Fibroblast of mammary gland (primary cell): ENCODE measurements around the gene LUC7L.

Experiments used
- DNase-seq: peaks from one replicate; pipeline ENCODE4 v3.0.0-alpha.2; 2010; ENCODE audit warnings: low read depth
- H3K4me3 ChIP-seq: 2 replicates; pipeline ENCODE4 v1.5.1; 2011; ENCODE audit warnings: low read depth, mild to moderate bottlenecking, low read length, moderate library complexity; ENCODE audit not compliant: control insufficient read depth
- CTCF ChIP-seq: conservative IDR thresholded peaks from 2 replicates; pipeline ENCODE4 v1.5.1; 2011; ENCODE audit warnings: low read depth, low read length, inconsistent platforms; ENCODE audit not compliant: control insufficient read depth, insufficient read depth

The LUC7L gene

GRCh38 chr16:200388-200787, 28.9 kb downstream of the LUC7L start:
- peak; percentile 84 for DNase-seq
- no peak overlapping the region for H3K4me3 ChIP-seq
- TF ChIP-seq CTCF, result no peak

GRCh38 chr16:194516-194915, 34.7 kb downstream of the LUC7L start:
- no peak overlapping the region for H3K4me3 ChIP-seq
- DNase-seq, result peak; percentile 65
- TF ChIP-seq CTCF, result no peak

- H3K4me3 ChIP-seq, result no peak overlapping the region
- DNase-seq, result no peak
- TF ChIP-seq CTCF, result no peak
These were observed 35.8 kb downstream of the LUC7L start for GRCh38 chr16:193441-193840.

GRCh38 chr16:192686-193085, 36.6 kb downstream of the LUC7L start:
- no peak for TF ChIP-seq CTCF
- no peak overlapping the region for H3K4me3 ChIP-seq
- no peak for DNase-seq

- TF ChIP-seq CTCF, result no peak
- DNase-seq, result peak; percentile 11
- no peak overlapping the region for H3K4me3 ChIP-seq
These were observed 37.4 kb downstream of the LUC7L start for GRCh38 chr16:191831-192230.

- no peak for TF ChIP-seq CTCF
- no peak overlapping the region for H3K4me3 ChIP-seq
- DNase-seq, result no peak
These were observed 39.6 kb downstream of the LUC7L start for GRCh38 chr16:189604-190186.

GRCh38 chr16:188674-189073, 40.6 kb downstream of the LUC7L start:
- TF ChIP-seq CTCF, result no peak
- no peak for DNase-seq
- no peak overlapping the region for H3K4me3 ChIP-seq
